ENCODE results near the gene ZNF296.

DNA sequence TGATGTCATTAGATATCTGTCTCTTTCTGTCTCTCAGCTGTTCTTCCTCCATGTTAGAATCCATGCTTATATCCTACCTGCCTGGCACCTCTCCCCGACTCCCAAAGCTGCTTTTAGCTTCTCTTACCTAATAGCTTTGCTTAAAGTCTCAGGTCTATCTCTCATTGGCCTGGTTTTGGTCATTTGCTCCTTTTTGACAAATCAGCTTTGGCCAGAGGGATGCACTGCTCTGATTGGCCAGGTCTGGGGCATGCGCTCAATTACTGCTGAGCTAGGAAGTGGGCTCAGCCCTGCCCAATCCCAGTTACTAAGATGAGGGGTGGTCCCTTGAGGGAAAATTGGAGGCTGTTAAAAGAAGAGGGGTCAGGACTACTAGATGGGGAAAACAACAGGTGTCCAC lies 48.9 kb downstream of the ZNF296 start:
- no peak for TF ChIP-seq SOX15 (CRISPR knock-in tag; IDR thresholded peaks at IDR 0.05)
- no peak for TF ChIP-seq JAZF1 (CRISPR knock-in tag; IDR thresholded peaks at IDR 0.05)
- no peak for TF ChIP-seq GTF2I (CRISPR knock-in tag; conservative IDR thresholded peaks at IDR 0.05)
- TF ChIP-seq, protein P1, sequence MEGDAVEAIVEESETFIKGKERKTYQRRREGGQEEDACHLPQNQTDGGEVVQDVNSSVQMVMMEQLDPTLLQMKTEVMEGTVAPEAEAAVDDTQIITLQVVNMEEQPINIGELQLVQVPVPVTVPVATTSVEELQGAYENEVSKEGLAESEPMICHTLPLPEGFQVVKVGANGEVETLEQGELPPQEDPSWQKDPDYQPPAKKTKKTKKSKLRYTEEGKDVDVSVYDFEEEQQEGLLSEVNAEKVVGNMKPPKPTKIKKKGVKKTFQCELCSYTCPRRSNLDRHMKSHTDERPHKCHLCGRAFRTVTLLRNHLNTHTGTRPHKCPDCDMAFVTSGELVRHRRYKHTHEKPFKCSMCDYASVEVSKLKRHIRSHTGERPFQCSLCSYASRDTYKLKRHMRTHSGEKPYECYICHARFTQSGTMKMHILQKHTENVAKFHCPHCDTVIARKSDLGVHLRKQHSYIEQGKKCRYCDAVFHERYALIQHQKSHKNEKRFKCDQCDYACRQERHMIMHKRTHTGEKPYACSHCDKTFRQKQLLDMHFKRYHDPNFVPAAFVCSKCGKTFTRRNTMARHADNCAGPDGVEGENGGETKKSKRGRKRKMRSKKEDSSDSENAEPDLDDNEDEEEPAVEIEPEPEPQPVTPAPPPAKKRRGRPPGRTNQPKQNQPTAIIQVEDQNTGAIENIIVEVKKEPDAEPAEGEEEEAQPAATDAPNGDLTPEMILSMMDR (IDR thresholded peaks at IDR 0.05): no peak
- TF ChIP-seq HMGA2 (CRISPR knock-in tag; IDR thresholded peaks at IDR 0.05): no peak
- no peak for TF ChIP-seq SP1 (CRISPR knock-in tag; conservative IDR thresholded peaks at IDR 0.05)
- TF ChIP-seq NR2C2 (CRISPR knock-in tag; IDR thresholded peaks at IDR 0.05): no peak
